GM12892 (cell line): Measurements from ENCODE around the gene ZNF484.

Experiments
- POLR2A ChIP-seq: IDR thresholded peaks from 2 replicates; pipeline ENCODE4 v1.6.1; 2011; ENCODE audit warnings: low read depth, low read length, control low read depth
- POLR2AphosphoS5 ChIP-seq: IDR thresholded peaks from 2 replicates; pipeline ENCODE4 v1.6.1; 2011; ENCODE audit warnings: low read depth, low read length, control low read depth
- TAF1 ChIP-seq: IDR thresholded peaks from 2 replicates; pipeline ENCODE4 v1.6.1; 2011; ENCODE audit warnings: low read depth, mild to moderate bottlenecking, control low read depth, low read length, borderline replicate concordance

GRCh38 chr9:92807031-92807756, 70.6 kb downstream of the ZNF484 start:
- TF ChIP-seq POLR2AphosphoS5 (no peak), POLR2A (no peak), TAF1 (no peak)
